K562 (cell line): ENCODE data around the gene MAPRE2. TPM values are rescaled to one million over a fixed set of nuclear protein-coding genes. Genes with fewer than 3 reads are reported as not detected.

Experiments used
- ATAC-seq: fragments of 200-7000 bp; cut with Tn5 transposase; 3 replicates; pipeline ENCODE4 v1.9.1; 2020; ENCODE audit warnings: moderate library complexity
- BruUV-seq: library from RNA; stranded (reverse); fragments of 400-500 nt; replicated peaks from 2 replicates; lab custom pipeline; 2021; lab: Mats Ljungman, UMichigan
- CTCF ChIA-PET: fragments of 300-600 bp; formaldehyde crosslinking; extraction: SDS; loops from one replicate; lab custom pipeline; 2021; ENCODE audit warnings: low intra/inter-chr PET ratio; lab: Yijun Ruan, JAX
- POLR2A ChIA-PET: fragments of 300-600, 350-650 bp; sonication (Branson Sonifier 250); formaldehyde crosslinking; extraction: SDS; loops from one replicate; lab custom pipeline; 2021; ENCODE audit warnings: antibody characterized with exemption, inconsistent platforms; lab: Yijun Ruan, JAX
- DNase-seq, 4 experiments: peaks; one replicate each; pipeline versions ENCODE4 v3.0.0 to v3.0.0-alpha.2; 2011 to 2018; ENCODE audit warnings: low spot score in 3 of 4, mixed read lengths in 3 of 4; ENCODE audit errors: extremely low read depth in 1 of 4
- FAIRE-seq: peaks from 2 replicates; lab custom pipeline; 2011; peaks lifted over from hg19 to GRCh38; lab: Jason Lieb, UNC
- H2AFZ ChIP-seq: 2 replicates; pipeline ENCODE4 v1.6.0; 2011; ENCODE audit warnings: low read depth, low read length, control low read depth, inconsistent platforms
- H3K27ac ChIP-seq: fragments of 200-600 bp; 3 replicates; pipeline ENCODE4 v1.8.0; 2011; ENCODE audit warnings: low read depth, mild to moderate bottlenecking, control low read depth, inconsistent platforms, low read length, moderate library complexity, mixed read lengths; ENCODE audit errors: extremely low read depth
- H3K27me3 ChIP-seq, 2 experiments: fragments of 300-600 bp in 1 of 2; 2 replicates in 1 of 2; 3 replicates in 1 of 2; pipeline versions ENCODE4 v1.6.0 to v1.8.0; 2011; ENCODE audit warnings: inconsistent platforms in 2 of 2, low read length in 2 of 2, mild to moderate bottlenecking in 1 of 2, mixed read lengths in 1 of 2, moderate library complexity in 1 of 2; ENCODE audit not compliant: control insufficient read depth in 2 of 2, insufficient read depth in 2 of 2
- H3K36me3 ChIP-seq: fragments of 300-600 bp; 3 replicates; pipeline ENCODE4 v1.8.0; 2011; ENCODE audit warnings: mild to moderate bottlenecking, low read length, inconsistent platforms; ENCODE audit not compliant: control insufficient read depth, insufficient read depth
- H3K4me1 ChIP-seq, 2 experiments: fragments of 200-600 bp in 1 of 2; replicated peaks in 1 of 2; 2 replicates in 1 of 2; 3 replicates in 1 of 2; pipeline versions ENCODE4 v1.5.1 to v1.8.0; 2011; ENCODE audit warnings: inconsistent platforms in 2 of 2, low read length in 2 of 2, mild to moderate bottlenecking in 1 of 2, mixed read lengths in 1 of 2, moderate library complexity in 1 of 2; ENCODE audit not compliant: control insufficient read depth in 2 of 2, insufficient read depth in 2 of 2
- H3K4me2 ChIP-seq: 2 replicates; pipeline ENCODE4 v1.6.1; 2011; ENCODE audit warnings: low read length, control low read depth, inconsistent platforms, mixed read lengths; ENCODE audit not compliant: insufficient read depth
- H3K4me3 ChIP-seq: fragments of 200-600 bp; sonication (generic), shearing (Covaris generic); 2 replicates; pipeline ENCODE4 v1.5.1; 2016; ENCODE audit warnings: control low read depth, inconsistent platforms
- H3K79me2 ChIP-seq: fragments of 200-600 bp; 3 replicates; pipeline ENCODE4 v1.8.0; 2011; ENCODE audit warnings: low read length, inconsistent platforms; ENCODE audit not compliant: control insufficient read depth, insufficient read depth
- H3K9ac ChIP-seq, 2 experiments: 2 replicates each; pipeline versions ENCODE4 v1.6.0 to v1.6.1; 2011; ENCODE audit warnings: low read depth in 2 of 2, low read length in 2 of 2, control low read depth in 1 of 2, inconsistent platforms in 1 of 2, mild to moderate bottlenecking in 1 of 2, mixed read lengths in 1 of 2; ENCODE audit not compliant: insufficient read depth in 1 of 2
- H3K9me1 ChIP-seq: one replicate; pipeline ENCODE4 v1.6.0; 2011; ENCODE audit warnings: inconsistent platforms, mild to moderate bottlenecking, low read length, moderate library complexity; ENCODE audit not compliant: control insufficient read depth, insufficient read depth
- H3K9me3 ChIP-seq: replicated peaks from 2 replicates; pipeline ENCODE4 v1.5.1; 2011; ENCODE audit warnings: low read depth, low read length, inconsistent platforms; ENCODE audit not compliant: control insufficient read depth, insufficient read depth
- H4K20me1 ChIP-seq: replicated peaks from 2 replicates; pipeline ENCODE4 v1.6.1; 2011; ENCODE audit warnings: low read length, inconsistent platforms, mixed read lengths; ENCODE audit not compliant: control insufficient read depth, insufficient read depth
- ATF1 ChIP-seq, 2 experiments: fragments of 450-650 bp in 1 of 2; IDR thresholded peaks; 2 replicates each; pipeline ENCODE4 v1.6.1; 2016; ENCODE audit warnings: missing compliant biosample characterization in 1 of 2, missing genetic modification characterization in 1 of 2
- NBN ChIP-seq: fragments of 450-650 bp; IDR thresholded peaks from 2 replicates; pipeline ENCODE4 v1.6.1; 2016; ENCODE audit warnings: low read depth, mild to moderate bottlenecking
- TEAD4 ChIP-seq, 2 experiments: sonication (generic) in 1 of 2; formaldehyde crosslinking in 1 of 2; IDR thresholded peaks; 2 replicates each; pipeline versions ENCODE4 v1.6.1 to v1.8.0; 2012 to 2022; ENCODE audit warnings: borderline replicate concordance in 1 of 2, inconsistent platforms in 1 of 2, low read length in 1 of 2, mild to moderate bottlenecking in 1 of 2, missing genetic modification reagents in 1 of 2
- ZNF696 ChIP-seq: fragments of 250-450 bp; sonication (Bioruptor Pico); conservative IDR thresholded peaks from 2 replicates; pipeline ENCODE4 v1.4.0; 2020; ENCODE audit warnings: mild to moderate bottlenecking, moderate library complexity
- ZZZ3 ChIP-seq: fragments of 450-650 bp; IDR thresholded peaks from 2 replicates; pipeline ENCODE4 v1.6.1; 2016; ENCODE audit warnings: antibody characterized with exemption, mild to moderate bottlenecking, moderate library complexity
- whole genome bisulfite sequencing: fragments of 100-300 bp; shearing (Covaris generic); methylation state at CpG from one replicate; pipeline ENCODE4 v1.1.6; 2016; ENCODE audit warnings: low coverage, mixed read lengths; ENCODE audit not compliant: insufficient coverage; ENCODE audit errors: missing lambda C conversion rate; 5-methylcytosine and 5-hydroxymethylcytosine counted together
- in situ Hi-C: fragments of 300-500 bp; cut with MboI; formaldehyde crosslinking; loops from 4 replicates; pipeline ENCODE4 v1.15.0; 2018; ENCODE audit warnings: inconsistent platforms, mixed read lengths
- intact Hi-C: fragments of 100-400 bp; cut with micrococcal nuclease; formaldehyde crosslinking; loops from 2 replicates; pipeline ENCODE4 v1.14.2; 2022
- polyA plus RNA-seq, 8 experiments: library from polyadenylated mRNA; depleted of rRNA in 4 of 8; stranded (reverse) in 5 of 8; unstranded in 3 of 8; fragments of >200 nt; fragmentation: Nextera tagmentation in 2 of 8; fragmentation: Illumina TruSeq in 1 of 8; extraction: Ambion mirVana in 2 of 8; extraction: Trizol in 1 of 8; gene quantifications; 2 replicates each; pipeline versions ENCODE4 v1.2.1 to v1.2.3, GENCODE V29; 2011 to 2014; ENCODE audit warnings: inconsistent platforms in 1 of 8, missing spikeins in 1 of 8
- total RNA-seq, 7 experiments: library from RNA; depleted of rRNA in 6 of 7; stranded (reverse); fragments of >200 nt in 6 of 7; fragmentation: Illumina TruSeq in 2 of 7; extraction: Trizol in 2 of 7; gene quantifications; 2 replicates each; pipeline versions ENCODE4 v1.2.1 to v1.2.3, GENCODE V29; 2011 to 2021; ENCODE audit warnings: low replicate concordance in 1 of 7
- TF ChIP-seq, protein P1 (sequence below): sonication (generic); formaldehyde crosslinking; IDR thresholded peaks from 2 replicates; pipeline ENCODE4 v1.8.0; 2023; ENCODE audit warnings: missing genetic modification reagents, mild to moderate bottlenecking, borderline replicate concordance

MAPRE2 gene
- total and polyA plus RNA-seq, 9 of the 15 experiments (the other 6 are each of a cell fraction or from before 2014, with no cell fraction given) = 32.3 to 70.7 (median 40.7) TPM

- no peak overlapping the region for H3K27ac ChIP-seq
- intact Hi-C loops = no loop called here
- no peak overlapping the region for H2AFZ ChIP-seq
- H3K4me1 ChIP-seq = peaks cover 3 to 25% of the 10 kb centered on the region in 2 experiments
- no peaks in the 10 kb centered on the region for H3K9me3 ChIP-seq
- in situ Hi-C loops = no loop called here
- H3K36me3 ChIP-seq = no peaks in the 10 kb centered on the region; the same call in 2 of the 3 replicates
- no peaks in the 10 kb centered on the region for H4K20me1 ChIP-seq
- H3K9me1 ChIP-seq = no peaks in the 10 kb centered on the region
- CTCF ChIA-PET = no interaction called here
- no peaks in the 10 kb centered on the region for H3K27me3 ChIP-seq
- peaks cover 35% of the 10 kb centered on the region for H3K79me2 ChIP-seq
- POLR2A ChIA-PET = interaction anchor here (0.7 kb wide), 1 partner anchor 20 kb away, joined by 3 read pairs; no protein-coding TSS in a partner anchor
- TF ChIP-seq TEAD4 (IDR thresholded peaks at IDR 0.05; ENCODE audit: low read length) = no peak
- no peak for TF ChIP-seq TEAD4 (CRISPR knock-in tag; IDR thresholded peaks at IDR 0.05; ENCODE audit: borderline replicate concordance)
- no peak for TF ChIP-seq NBN
- TF ChIP-seq, protein P1, sequence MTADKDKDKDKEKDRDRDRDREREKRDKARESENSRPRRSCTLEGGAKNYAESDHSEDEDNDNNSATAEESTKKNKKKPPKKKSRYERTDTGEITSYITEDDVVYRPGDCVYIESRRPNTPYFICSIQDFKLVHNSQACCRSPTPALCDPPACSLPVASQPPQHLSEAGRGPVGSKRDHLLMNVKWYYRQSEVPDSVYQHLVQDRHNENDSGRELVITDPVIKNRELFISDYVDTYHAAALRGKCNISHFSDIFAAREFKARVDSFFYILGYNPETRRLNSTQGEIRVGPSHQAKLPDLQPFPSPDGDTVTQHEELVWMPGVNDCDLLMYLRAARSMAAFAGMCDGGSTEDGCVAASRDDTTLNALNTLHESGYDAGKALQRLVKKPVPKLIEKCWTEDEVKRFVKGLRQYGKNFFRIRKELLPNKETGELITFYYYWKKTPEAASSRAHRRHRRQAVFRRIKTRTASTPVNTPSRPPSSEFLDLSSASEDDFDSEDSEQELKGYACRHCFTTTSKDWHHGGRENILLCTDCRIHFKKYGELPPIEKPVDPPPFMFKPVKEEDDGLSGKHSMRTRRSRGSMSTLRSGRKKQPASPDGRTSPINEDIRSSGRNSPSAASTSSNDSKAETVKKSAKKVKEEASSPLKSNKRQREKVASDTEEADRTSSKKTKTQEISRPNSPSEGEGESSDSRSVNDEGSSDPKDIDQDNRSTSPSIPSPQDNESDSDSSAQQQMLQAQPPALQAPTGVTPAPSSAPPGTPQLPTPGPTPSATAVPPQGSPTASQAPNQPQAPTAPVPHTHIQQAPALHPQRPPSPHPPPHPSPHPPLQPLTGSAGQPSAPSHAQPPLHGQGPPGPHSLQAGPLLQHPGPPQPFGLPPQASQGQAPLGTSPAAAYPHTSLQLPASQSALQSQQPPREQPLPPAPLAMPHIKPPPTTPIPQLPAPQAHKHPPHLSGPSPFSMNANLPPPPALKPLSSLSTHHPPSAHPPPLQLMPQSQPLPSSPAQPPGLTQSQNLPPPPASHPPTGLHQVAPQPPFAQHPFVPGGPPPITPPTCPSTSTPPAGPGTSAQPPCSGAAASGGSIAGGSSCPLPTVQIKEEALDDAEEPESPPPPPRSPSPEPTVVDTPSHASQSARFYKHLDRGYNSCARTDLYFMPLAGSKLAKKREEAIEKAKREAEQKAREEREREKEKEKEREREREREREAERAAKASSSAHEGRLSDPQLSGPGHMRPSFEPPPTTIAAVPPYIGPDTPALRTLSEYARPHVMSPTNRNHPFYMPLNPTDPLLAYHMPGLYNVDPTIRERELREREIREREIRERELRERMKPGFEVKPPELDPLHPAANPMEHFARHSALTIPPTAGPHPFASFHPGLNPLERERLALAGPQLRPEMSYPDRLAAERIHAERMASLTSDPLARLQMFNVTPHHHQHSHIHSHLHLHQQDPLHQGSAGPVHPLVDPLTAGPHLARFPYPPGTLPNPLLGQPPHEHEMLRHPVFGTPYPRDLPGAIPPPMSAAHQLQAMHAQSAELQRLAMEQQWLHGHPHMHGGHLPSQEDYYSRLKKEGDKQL = no peak
- no peak for TF ChIP-seq ATF1 (CRISPR knock-in tag; IDR thresholded peaks at IDR 0.05)
- TF ChIP-seq ATF1 (tag; IDR thresholded peaks at IDR 0.05) = no peak
- TF ChIP-seq ZZZ3 = no peak
- no peak for TF ChIP-seq ZNF696 (CRISPR knock-in tag)
- TF ChIP-seq, all 486 proteins: peak for 0
- FAIRE-seq (no peak), ATAC-seq (peak; percentile 18), DNase-seq (no peak)
- WGBS = 74% methylated on average over 3 of the region's 3 CpGs
- no TSS peak for BruUV-seq
- H3K4me3 ChIP-seq = no peak overlapping the region
- peak overlapping the region in 1 of 2 experiments; percentile 54; a peak in 1 of 4 replicates for H3K9ac ChIP-seq
- H3K4me2 ChIP-seq = no peak overlapping the region
These were observed 77.4 kb downstream of the MAPRE2 start for GRCh38 chr18:35118641-35119040.
